Endothelial cell (in vitro differentiated cells): ENCODE measurements around the gene POR. TPM values are rescaled to one million over a fixed set of nuclear protein-coding genes. Genes with fewer than 3 reads are reported as not detected.

ENCODE experiments used
- DNase-seq: peaks from one replicate; pipeline ENCODE4 v3.0.0; 2021; ENCODE audit warnings: low spot score
- H3K27ac Mint-ChIP-seq: one replicate; pipeline ENCODE4 v1.8.0; 2021; ENCODE audit warnings: mixed read lengths, inconsistent platforms; ENCODE audit not compliant: unreplicated experiment
- H3K27me3 Mint-ChIP-seq: one replicate; pipeline ENCODE4 v1.8.0; 2021; ENCODE audit warnings: mild to moderate bottlenecking, moderate library complexity, mixed read lengths, inconsistent platforms; ENCODE audit not compliant: unreplicated experiment
- H3K36me3 Mint-ChIP-seq: one replicate; pipeline ENCODE4 v1.8.0; 2021; ENCODE audit warnings: mild to moderate bottlenecking, low read depth, mixed read lengths, inconsistent platforms; ENCODE audit not compliant: unreplicated experiment
- H3K4me1 Mint-ChIP-seq: one replicate; pipeline ENCODE4 v1.8.0; 2021; ENCODE audit warnings: mild to moderate bottlenecking, mixed read lengths, inconsistent platforms; ENCODE audit not compliant: unreplicated experiment
- H3K4me3 Mint-ChIP-seq: one replicate; pipeline ENCODE4 v1.8.0; 2021; ENCODE audit warnings: mild to moderate bottlenecking, mixed read lengths, inconsistent platforms; ENCODE audit not compliant: unreplicated experiment
- H3K9me3 Mint-ChIP-seq: one replicate; pipeline ENCODE4 v1.8.0; 2021; ENCODE audit warnings: mixed read lengths, inconsistent platforms; ENCODE audit not compliant: unreplicated experiment
- CTCF ChIP-seq: fragments of 200-600 bp; sonication (generic); IDR thresholded peaks from one replicate; pipeline ENCODE4 v1.5.0; 2021; ENCODE audit warnings: antibody characterized with exemption; ENCODE audit not compliant: unreplicated experiment
- total RNA-seq: library from RNA; stranded (reverse); fragmentation: NEBNext Ultra II Directional; extraction: Animal tissue kit (Norgen Biotek cat#: 25700); gene quantifications from one replicate; pipeline ENCODE4 v1.2.1, GENCODE V29; 2021; ENCODE audit not compliant: unreplicated experiment

POR gene
- total RNA-seq, 1 donor from 2014 or later = 70.8 TPM

GRCh38 chr7:75982306-75983064 lies 67.5 kb downstream of the POR start:
- no peak for DNase-seq
- no peaks in the 10 kb centered on the region for H3K4me1 Mint-ChIP-seq
- H3K4me3 Mint-ChIP-seq = no peak overlapping the region
- no peak overlapping the region for H3K27ac Mint-ChIP-seq
- no peak for TF ChIP-seq CTCF
- peaks cover 11% of the 10 kb centered on the region for H3K27me3 Mint-ChIP-seq
- peaks cover 14% of the 10 kb centered on the region for H3K36me3 Mint-ChIP-seq
- no peaks in the 10 kb centered on the region for H3K9me3 Mint-ChIP-seq

- H3K27me3 Mint-ChIP-seq = peaks cover 11% of the 10 kb centered on the region
- no peak for DNase-seq
- H3K36me3 Mint-ChIP-seq = peaks cover 14% of the 10 kb centered on the region
- H3K4me1 Mint-ChIP-seq = no peaks in the 10 kb centered on the region
- H3K9me3 Mint-ChIP-seq = no peaks in the 10 kb centered on the region
- TF ChIP-seq CTCF = no peak
- no peak overlapping the region for H3K27ac Mint-ChIP-seq
- no peak overlapping the region for H3K4me3 Mint-ChIP-seq
Observed at GRCh38 chr7:75983471-75984129, 68.6 kb downstream of the POR start.

GRCh38 chr7:75984130-75985008 lies 69.4 kb downstream of the POR start:
- H3K4me1 Mint-ChIP-seq = peaks cover under 1% of the 10 kb centered on the region
- peaks cover 14% of the 10 kb centered on the region for H3K36me3 Mint-ChIP-seq
- no peak for DNase-seq
- no peak overlapping the region for H3K27ac Mint-ChIP-seq
- peaks cover 9% of the 10 kb centered on the region for H3K27me3 Mint-ChIP-seq
- no peaks in the 10 kb centered on the region for H3K9me3 Mint-ChIP-seq
- H3K4me3 Mint-ChIP-seq = no peak overlapping the region
- no peak for TF ChIP-seq CTCF

GRCh38 chr7:75985009-75985517 lies 70.1 kb downstream of the POR start:
- no peak for TF ChIP-seq CTCF
- Mint-ChIP-seq H3K4me1 (peaks cover 5% of the 10 kb centered on the region), H3K36me3 (peaks cover 11% of the 10 kb centered on the region)

More at GRCh38 chr7:75985009-75985517, 70.1 kb downstream of the POR start:
- DNase-seq = no peak
- no peaks in the 10 kb centered on the region for H3K9me3 Mint-ChIP-seq
- H3K27ac Mint-ChIP-seq = no peak overlapping the region
- peaks cover 6% of the 10 kb centered on the region for H3K27me3 Mint-ChIP-seq
- no peak overlapping the region for H3K4me3 Mint-ChIP-seq
